Ramos (cell line): Measurements from ENCODE around the gene PLCB4.

Source experiments
- in situ Hi-C: fragments of 300-500 bp; cut with MboI; formaldehyde crosslinking; loops from one replicate; pipeline ENCODE4 v1.14.3; 2022; ENCODE audit warnings: low sequenced_read_pairs; ENCODE audit not compliant: unreplicated experiment

Gene PLCB4

DNA sequence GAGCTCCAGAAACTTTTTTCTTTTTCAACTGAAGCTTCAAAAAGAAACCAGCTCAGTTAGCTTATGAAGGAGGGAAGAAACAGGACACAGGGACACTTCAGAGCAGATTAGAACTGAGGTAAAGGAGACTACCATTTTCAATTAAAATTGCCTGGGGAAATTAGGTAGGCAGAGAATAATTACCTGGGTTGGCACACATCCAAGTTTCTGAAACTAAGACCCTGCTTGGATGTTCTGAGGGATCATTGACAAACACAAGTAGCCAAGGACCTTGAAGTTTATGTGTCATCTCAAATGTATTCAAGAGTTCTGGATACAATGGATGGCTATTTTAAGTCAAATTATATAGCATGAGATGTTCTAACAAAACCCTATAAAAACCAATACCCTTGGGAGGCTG is 137.6 kb downstream of the PLCB4 start:
- in situ Hi-C loops: no loop called here

GRCh38 chr20:9207253-9207652 is 138.4 kb downstream of the PLCB4 start:
- in situ Hi-C loops: no loop called here

DNA sequence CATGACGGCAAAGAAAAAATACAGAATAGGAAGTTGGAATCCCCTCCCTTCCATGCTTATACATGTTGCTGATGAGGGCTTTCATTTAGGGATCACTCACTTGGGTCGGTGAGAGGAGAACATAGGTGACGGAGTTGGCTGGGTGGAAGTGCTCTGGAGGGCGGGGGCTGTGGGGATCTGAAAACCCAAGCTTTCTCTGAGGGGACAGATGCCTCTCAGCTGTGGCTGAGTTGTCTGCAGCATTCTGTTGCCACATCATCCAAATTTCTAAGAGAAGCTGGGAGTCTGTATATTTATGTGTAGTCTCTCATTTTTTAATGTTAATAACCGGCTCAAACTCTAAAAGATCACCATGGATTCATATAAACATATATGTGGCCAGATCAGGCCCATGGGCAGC is 141.5 kb downstream of the PLCB4 start:
- in situ Hi-C loops: no loop called here

GRCh38 chr20:9211016-9211760 is 142.3 kb downstream of the PLCB4 start:
- in situ Hi-C loops: no loop called here

DNA sequence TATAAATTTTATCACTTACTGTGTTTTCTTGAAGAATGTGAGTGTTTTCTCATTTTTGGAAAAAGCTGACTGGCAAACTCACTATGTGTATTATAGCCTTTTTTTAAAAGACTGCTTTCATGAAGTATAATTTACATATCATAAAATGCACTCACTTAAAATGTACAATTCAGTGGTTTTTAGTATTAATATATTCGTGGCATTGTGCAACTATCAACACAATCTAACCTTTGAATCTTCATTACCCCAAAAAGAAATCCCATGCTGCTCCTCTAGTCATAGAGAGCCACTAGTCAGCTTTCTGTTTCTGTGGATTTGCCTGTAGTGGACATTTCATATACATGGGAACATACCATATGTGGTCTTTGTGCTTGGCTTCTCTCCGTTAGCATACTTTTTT is 143.8 kb downstream of the PLCB4 start:
- in situ Hi-C loops: no loop called here

GRCh38 chr20:9214685-9215084 is 145.8 kb downstream of the PLCB4 start:
- in situ Hi-C loops: no loop called here

DNA sequence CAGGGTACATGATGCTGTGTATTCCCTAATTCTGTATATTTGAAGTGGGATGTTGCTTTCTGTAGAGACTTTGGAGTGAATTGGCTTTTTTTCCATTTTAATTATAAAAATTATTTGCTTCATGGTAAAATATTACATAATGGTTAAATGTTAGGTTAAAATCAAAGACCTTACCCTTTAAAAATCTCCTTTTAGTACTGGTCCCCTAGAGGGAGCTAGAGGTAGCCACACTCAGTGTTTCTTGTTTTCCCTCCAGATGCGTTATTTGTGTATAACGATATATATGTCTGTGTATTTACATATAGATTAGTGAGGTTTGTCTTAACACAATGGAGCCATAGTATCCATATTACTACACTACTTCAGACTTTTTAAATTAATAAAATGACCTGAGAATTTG is 146.7 kb downstream of the PLCB4 start:
- in situ Hi-C loops: no loop called here

DNA sequence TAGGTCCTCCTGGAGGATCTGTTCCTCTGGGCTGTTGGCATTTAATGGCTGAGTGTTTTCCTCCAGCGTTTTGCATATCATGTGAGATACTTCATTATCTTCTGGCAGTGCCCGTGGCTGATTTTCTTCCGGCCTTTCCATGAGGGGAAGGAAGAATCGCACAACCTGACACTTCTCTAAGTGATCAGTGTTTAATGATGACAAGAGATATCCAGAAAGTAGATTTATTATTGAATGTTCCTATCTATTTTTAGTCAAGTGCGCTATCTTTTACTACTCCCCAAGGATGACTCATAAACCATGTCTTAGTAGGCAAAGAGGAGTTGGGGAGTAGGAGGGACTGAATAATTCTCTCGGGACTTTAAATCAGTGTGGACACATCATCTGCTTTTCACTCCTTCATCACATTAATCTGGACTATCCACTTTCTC is 149.7 kb downstream of the PLCB4 start:
- in situ Hi-C loops: no loop called here

- in situ Hi-C loops: no loop called here
Observed at GRCh38 chr20:9220874-9221547, 152.1 kb downstream of the PLCB4 start.

GRCh38 chr20:9223296-9223695 is 154.4 kb downstream of the PLCB4 start:
- in situ Hi-C loops: no loop called here

GRCh38 chr20:9225879-9226278 is 157.0 kb downstream of the PLCB4 start:
- in situ Hi-C loops: no loop called here

GRCh38 chr20:9227896-9228615 is 159.2 kb downstream of the PLCB4 start:
- in situ Hi-C loops: no loop called here

- in situ Hi-C loops: no loop called here
Observed at GRCh38 chr20:9228774-9229450, 160.0 kb downstream of the PLCB4 start.

DNA sequence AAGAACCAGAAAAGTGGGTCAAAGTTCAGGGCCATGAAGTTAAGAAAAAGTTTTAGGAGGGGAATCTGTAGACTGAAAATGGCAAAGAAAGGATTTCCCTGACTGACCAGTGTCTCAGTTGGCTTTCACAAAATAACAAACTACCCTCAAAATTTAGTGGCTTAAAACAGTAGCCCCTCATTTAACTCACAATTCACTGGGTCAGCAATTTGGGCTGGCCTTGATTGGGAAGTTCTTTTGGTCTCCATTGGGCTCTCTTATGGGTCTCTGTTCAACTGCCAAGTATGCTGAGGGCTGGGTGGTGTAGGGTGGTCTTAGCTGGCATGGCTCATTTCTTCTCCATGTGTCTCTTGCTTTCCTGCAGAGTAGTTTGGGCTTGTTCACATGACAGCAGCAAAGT is 161.5 kb downstream of the PLCB4 start:
- in situ Hi-C loops: no loop called here

GRCh38 chr20:9233804-9234203 is 164.9 kb downstream of the PLCB4 start:
- in situ Hi-C loops: no loop called here

- in situ Hi-C loops: no loop called here
Observed at GRCh38 chr20:9235518-9235917, 166.6 kb downstream of the PLCB4 start.

DNA sequence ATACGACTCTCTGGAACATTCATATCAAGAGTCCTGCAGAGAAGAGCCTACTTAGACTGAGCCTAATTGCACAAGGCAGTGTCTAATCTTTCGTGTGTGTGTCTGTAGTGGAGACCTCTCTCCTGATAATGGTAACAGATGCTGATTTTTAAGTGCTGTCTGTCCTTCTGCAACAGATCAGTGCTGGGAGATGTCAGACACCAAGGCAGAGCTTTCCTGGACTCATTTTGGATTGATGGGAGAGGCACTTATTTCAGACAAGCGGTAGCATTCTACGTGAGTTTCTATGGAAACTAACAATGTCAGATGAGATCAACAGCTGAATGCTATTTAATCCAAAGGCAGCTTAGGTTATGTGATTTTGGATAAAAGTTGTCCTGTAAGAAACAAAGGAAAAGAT is 167.6 kb downstream of the PLCB4 start:
- in situ Hi-C loops: no loop called here

DNA sequence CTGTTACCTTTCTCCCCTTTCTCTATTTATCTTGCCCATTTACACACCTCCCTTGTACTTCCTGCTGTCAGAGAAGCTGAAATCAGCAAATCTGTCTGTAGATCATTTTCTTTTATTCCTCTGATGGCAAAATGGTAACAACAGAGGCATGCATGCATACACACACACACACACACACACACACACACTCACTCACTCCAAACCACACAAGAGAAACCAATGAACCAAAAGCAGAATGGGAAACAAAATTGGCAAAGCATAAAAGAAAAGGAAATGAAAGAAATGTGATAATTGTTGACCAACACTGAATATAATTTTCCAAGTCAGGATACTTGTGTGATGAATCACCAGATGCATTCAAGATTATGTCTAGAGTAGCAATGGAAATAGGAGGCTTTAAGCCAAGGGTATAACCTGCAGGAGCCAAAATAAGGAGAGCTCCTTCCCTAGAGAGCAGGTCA is 172.4 kb downstream of the PLCB4 start:
- in situ Hi-C loops: no loop called here

- in situ Hi-C loops: no loop called here
Observed at GRCh38 chr20:9241721-9242427, 173.0 kb downstream of the PLCB4 start.

- in situ Hi-C loops: no loop called here
Observed at GRCh38 chr20:9243986-9244385, 175.1 kb downstream of the PLCB4 start.
